GM21526 (cell line): ENCODE measurements around the gene UGT1A6.
"Not testable (repeated sequence)": the region's sequence is repeated elsewhere in the genome, so short reads cannot be mapped to it uniquely, and the experiment has no call there.

ENCODE experiments used
- ATAC-seq: cut with Tn5 transposase; IDR thresholded peaks from one replicate; pipeline ENCODE4 v1.9.1; 2021; ENCODE audit warnings: moderate library complexity; ENCODE audit not compliant: unreplicated experiment, low FRiP score

The UGT1A6 gene

DNA sequence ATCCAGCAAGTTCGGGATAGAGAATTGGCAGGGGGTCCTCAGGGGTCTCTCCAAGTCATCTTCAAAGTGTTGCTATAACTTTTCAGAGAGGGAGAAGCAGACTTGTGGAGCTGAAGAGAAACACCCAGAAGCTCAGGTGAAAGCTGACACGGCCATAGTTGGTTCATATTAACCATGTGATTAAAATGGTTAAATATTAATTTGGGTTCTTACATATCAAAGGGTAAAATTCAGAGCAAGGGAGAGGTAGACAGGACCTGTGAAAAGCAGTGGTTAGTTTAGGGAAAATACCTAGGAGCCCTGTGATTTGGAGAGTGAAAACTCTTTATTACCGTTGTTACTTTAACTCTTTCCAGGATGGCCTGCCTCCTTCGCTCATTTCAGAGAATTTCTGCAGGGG lies at the start of gene UGT1A6:
Gene UGT1A6 (plus strand): TSS at position 243 of the 400 bp plus-strand sequence. CDS start 115 bp downstream, at position 358.
- no peak for ATAC-seq

GRCh38 chr2:233643128-233643527 lies 49.6 kb upstream of the UGT1A6 start:
- no peak for ATAC-seq

- not testable (repeated sequence) for ATAC-seq
Measured at GRCh38 chr2:233646033-233646432, 46.7 kb upstream of the UGT1A6 start.

- ATAC-seq = no peak
Measured at GRCh38 chr2:233650981-233651380, 41.7 kb upstream of the UGT1A6 start.

DNA sequence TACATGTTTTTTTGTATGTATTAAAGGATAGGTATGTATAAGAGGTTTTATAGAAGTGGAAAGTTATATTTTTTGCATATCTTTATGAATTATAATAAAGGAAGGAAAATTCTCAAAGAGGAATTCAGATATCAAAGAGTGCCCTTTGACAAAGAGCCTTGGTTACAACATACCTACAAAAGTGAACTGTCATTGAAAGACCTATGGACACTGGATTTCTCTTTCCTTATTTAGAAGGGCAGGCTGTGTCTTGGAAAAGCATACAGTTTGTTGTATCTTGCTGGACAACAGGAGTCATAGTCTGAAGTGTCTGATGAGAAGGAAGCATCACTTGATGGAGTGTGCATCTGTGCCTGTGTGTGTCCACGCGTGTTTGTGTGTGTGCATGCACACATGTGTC lies 41.3 kb upstream of the UGT1A6 start:
- no peak for ATAC-seq

DNA sequence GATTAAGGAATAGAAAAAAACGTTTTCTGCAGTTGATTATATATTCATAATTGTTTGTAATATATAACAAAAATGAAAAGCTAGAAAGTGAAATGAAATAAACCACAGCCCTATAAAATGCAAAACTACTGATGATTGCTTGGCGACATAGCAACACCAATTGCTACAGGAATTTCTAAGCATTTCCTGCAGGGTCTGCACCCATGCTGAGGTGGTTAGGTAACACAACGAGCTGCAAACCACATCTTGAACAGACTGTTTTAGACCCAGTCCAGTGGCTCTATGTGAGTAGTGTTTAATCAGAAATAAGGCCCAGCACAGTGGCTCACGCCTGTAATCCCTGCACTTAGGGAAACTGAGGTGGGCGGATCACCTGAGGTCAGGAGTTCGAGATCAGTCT lies 38.2 kb upstream of the UGT1A6 start:
- ATAC-seq = no peak

GRCh38 chr2:233655043-233655442 lies 37.6 kb upstream of the UGT1A6 start:
- no peak for ATAC-seq

GRCh38 chr2:233655943-233656342 lies 36.7 kb upstream of the UGT1A6 start:
- not testable (repeated sequence) for ATAC-seq

DNA sequence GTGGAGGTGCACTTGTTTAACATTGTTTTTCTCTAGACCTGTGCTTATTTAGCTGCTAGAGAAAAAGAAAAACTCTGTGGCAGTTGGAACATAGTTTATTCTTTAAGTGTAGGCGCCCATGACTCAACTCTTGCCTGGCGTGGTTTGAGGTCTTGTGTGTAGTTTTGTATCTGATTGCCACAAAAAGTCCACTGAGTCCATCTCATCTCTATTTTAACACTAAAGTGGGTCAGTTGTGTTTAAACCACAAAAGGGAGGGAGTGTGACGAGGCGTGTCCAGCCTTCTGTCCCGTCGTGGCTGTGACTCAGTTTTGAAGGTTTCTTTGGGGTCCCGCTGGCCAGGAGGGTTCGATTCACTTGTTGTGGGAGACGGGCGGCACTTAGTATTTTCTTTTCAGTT lies 36.2 kb upstream of the UGT1A6 start:
- no peak for ATAC-seq

DNA sequence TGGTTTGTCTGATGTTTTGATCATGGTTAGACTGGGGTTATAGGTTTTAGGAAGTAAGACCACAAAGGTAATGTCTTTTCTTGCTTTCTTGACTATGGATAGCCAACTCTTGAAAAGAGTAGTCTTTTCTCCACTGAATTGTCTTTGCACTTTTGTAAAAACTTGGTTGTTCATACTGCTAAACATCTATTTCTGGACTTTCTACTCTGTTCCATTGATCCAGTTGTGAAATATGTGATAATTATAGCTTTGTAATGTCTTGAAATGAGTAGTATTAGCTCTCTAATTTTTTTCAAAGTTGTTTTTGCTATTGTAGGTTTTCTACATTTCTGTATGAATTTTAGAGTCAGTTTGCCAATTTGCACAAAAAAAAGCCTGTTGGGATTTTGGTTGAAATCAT lies 34.1 kb upstream of the UGT1A6 start:
- ATAC-seq = no peak

DNA sequence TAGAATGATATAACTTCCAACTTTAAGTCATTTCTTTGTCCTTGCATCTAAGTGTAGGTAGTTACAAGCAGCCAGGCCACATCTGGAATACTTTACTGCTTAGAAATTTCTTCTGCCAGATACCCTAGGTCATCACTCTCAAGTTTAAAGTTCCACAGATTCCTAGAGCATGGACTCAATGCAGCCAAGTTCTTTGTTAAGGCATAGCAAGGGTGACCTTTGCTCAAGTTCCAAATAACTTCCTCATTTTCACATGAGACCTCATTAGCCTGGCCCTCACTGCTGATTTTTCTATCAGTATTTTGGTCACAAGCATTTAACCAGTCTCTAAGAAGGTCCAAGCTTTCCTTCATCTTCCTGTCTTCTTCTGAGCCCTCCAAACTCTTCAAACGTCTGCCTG lies 28.8 kb upstream of the UGT1A6 start:
- no peak for ATAC-seq

GRCh38 chr2:233668605-233669260 lies 24.0 kb upstream of the UGT1A6 start:
- ATAC-seq = no peak

- no peak for ATAC-seq
Measured at GRCh38 chr2:233671290-233672161, 21.2 kb upstream of the UGT1A6 start, which contains the start of gene UGT1A9. TSS of gene UGT1A9 (plus strand) at chr2:233671898. CDS start at chr2:233671935, 37 bp downstream.

DNA sequence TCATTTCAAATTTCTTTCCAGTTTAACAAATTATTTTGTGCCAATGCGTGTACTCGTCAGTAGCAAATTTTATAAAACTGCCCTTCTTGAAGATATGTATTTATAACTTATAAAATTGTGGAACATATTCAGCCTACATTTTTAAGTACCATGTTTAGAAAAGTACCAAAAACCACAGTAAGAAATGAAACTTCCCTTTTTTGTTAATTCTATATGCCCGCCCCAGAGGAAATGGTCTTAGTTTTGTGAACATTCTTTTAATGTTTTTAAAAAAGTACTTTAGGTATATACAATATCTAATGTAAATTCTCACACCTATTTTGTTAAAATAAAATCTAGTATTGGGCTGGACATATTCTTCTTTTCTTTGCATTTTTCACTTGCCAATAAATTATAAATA lies 19.8 kb upstream of the UGT1A6 start:
- no peak for ATAC-seq

GRCh38 chr2:233673896-233674295 lies 18.8 kb upstream of the UGT1A6 start:
- ATAC-seq = no peak

- ATAC-seq = no peak
Measured at GRCh38 chr2:233674314-233674713, 18.4 kb upstream of the UGT1A6 start.

GRCh38 chr2:233674995-233675394 lies 17.7 kb upstream of the UGT1A6 start:
- ATAC-seq = no peak

DNA sequence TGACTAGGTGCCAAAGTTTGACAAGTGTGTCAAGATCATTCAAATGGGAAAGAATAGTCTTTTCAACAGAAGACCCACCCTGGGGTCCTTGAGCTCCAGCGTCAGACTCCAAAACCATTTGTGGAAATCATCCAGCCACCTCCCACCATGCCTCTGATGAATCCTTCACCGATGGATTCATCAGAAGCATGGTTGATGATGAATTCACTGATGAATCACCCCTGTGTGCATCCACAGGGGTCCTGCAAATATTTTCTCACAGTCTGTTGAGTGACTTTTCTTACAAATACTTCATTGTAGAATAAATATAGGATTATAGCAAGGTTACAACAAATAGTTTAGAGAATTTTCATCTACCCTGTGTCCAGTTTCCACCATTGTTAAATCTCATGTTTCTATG lies 16.6 kb upstream of the UGT1A6 start:
- ATAC-seq = no peak

GRCh38 chr2:233679196-233679595 lies 13.5 kb upstream of the UGT1A6 start:
- no peak for ATAC-seq

DNA sequence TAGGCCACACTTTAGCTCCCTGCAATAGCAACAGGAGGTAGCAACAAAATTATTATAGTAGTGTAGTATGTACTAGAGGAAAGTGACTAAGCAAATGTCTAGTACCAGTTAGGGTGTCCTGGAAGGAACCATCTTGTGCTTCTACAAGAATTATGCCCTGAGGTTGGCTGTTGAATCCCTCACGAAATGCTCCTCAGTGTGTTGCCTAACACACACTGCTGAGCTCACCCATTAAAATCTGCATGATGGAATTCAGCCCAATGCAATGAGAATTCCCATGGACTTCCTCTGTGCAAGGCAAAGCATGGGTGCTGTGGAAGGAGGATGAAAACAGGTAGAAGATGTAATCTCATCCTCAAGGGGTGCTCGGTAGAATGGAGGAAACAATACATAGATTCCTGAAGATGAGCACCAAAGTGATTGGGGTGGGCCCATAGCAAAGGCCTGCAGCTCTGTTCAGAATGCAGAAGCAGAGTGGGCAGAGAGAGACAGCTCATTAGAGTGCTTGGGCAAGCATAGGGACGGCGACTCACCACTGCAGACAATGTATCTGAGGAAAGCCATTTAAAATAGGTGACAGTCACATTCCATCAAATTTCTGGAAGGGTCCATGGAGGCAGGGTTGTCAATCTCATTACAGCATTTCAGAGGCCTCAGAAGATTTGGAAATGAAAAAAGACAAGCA lies 12.2 kb upstream of the UGT1A6 start:
- ATAC-seq = no peak

- ATAC-seq = no peak
Measured at GRCh38 chr2:233681521-233682099, 11.1 kb upstream of the UGT1A6 start, which contains the start of gene UGT1A7. TSS of gene UGT1A7 (plus strand) at chr2:233681901. CDS start at chr2:233681938, 37 bp downstream.
